HG02938 (cell line): Measurements from ENCODE around the gene TSPOAP1.

Experiments
- ATAC-seq: cut with Tn5 transposase; IDR thresholded peaks from one replicate; pipeline ENCODE4 v1.9.1; 2021; ENCODE audit warnings: mild to moderate bottlenecking, moderate library complexity; ENCODE audit not compliant: unreplicated experiment

Gene TSPOAP1

GRCh38 chr17:58304750-58305486, 23.7 kb downstream of the TSPOAP1 start:
- ATAC-seq = no peak

- ATAC-seq = no peak
These were observed 24.4 kb downstream of the TSPOAP1 start for GRCh38 chr17:58303971-58304749.

DNA sequence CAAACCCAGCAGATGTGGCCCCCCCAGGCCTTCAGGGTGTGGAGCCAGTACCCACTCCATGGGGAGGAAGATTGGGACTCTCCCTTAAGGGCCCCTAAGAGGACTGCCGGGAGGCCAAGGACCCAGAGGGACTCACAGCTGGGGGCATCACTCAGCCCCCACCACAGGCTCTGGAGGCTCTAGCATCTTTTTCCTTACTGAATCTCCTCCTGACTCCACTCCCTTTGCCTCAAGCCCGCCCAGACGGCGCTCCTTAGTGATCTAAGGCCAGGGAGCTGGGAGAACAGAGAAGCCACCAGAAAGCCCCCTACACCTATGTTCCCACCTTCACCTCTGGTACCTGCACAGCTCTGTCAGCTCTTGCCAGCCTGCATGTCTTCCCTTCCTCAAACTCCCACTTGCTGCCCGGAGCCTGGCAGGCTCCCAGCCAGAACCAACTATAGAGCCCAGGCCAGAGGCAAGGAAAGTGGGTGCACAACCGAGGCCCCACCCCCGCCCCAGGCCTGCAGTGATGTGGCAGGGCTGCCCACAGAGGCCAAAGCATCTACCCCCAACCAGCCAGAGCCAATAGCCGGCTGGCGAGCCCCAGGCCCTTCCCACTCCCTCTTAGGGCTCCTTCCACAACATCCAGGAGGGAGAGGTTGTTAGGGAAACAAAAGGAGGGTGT, 25.5 kb downstream of the TSPOAP1 start:
- no peak for ATAC-seq

- ATAC-seq = no peak
These were observed 26.2 kb downstream of the TSPOAP1 start for GRCh38 chr17:58302171-58302918.

GRCh38 chr17:58301504-58302150, 27.0 kb downstream of the TSPOAP1 start:
- ATAC-seq = no peak

- no peak for ATAC-seq
These were observed 28.3 kb downstream of the TSPOAP1 start for GRCh38 chr17:58300336-58300735.

- no peak for ATAC-seq
These were observed 34.6 kb downstream of the TSPOAP1 start for GRCh38 chr17:58294034-58294433.

DNA sequence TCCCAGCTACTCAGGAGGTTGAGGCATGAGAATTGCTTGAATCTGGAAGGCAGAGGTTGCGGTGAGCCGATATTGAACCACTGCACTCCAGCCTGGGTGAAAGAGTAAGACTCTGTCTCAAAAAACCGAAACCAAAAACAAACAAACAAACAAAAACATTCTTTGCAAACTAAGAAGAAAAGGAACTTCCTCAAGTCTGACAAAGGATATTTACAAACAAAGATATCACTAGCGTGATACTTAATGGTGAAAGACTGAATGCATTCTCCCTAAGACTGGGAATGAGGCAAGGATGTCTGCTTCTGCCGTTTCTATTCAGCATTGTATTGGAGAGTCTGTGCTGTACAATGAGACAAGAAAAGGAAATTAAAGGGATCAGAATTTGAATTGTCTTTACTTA, 37.3 kb downstream of the TSPOAP1 start:
- ATAC-seq = no peak

DNA sequence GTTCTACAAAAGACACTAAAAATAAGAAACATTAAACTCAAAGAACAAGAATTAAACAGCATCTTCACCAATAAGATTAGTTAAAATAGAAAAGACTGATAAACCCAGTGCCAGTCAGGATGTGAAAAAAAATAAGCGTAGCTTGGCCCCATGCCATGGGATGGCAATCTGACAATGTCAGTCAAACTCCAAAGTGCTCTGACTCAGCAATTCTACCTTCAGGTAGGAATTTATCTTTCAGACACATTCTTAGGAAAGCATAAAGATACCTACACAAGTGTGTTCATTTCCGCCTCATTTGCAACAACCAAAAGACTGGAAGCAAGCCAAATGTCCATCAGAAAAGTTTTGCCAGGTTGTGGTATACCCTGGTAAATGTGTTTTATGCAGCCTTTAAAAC, 38.7 kb downstream of the TSPOAP1 start:
- ATAC-seq = no peak

DNA sequence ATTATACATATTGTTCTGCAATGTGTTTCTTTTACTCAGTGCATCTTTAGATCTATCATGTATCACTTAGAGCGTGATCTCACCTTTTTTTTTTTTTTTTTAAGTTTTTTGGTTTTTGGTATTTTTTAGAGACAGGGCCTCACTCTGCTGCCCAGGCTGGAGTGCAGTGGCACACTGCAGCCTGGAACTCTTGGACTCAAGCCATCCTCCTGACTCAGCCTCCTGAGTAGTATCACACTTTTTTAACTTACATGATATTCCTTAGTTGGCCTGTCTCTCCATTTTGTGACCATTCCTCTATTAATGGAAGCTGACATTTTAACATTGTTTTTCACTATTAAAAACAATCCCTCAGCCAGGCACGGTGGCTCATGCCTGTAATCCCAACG, 43.2 kb downstream of the TSPOAP1 start:
- no peak for ATAC-seq

- no peak for ATAC-seq
These were observed 43.8 kb downstream of the TSPOAP1 start for GRCh38 chr17:58284613-58285421.

DNA sequence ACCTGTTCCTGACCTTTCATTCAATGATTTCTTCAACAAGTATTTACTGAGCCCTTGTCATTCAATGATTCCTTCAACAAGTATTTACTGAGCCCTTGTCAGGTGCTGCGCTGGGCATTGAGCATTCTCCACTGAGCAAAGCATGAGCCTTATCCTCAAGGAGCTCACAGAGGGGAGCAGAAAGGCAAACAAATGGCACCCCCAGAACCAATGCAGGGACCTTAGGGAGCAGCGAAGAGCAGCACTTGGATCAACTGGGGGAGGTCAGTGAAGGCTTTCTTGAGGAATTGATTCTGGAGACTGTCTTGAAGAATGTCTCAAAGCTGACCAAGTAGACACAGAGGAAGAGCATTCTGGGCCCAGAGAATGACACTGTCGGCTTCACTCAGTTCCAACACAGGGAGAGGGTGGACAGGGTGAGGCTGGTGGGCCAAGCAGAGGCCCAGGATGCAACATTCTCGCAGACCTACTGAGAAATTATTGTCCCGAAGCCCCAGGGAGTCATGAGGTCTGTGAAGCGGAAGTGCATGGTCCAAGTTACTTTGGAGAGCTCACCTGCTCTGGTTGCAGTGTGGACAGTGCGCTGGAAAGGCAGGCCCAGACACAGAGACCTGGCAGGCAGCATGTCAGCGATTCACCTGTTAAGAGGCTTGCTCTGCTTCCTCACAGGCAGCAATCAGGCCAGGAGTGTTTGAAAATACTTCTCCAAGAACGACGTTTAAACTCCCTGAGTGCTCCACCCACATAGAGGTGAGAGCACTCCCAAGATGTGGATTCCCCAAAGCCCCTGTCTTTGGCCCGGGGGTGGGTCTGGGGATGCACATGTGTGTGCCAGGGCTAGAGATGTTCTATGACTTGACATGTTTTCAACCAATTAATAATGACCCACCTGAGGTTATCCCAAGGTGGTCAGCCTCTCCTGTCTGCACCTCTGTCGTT, 44.7 kb downstream of the TSPOAP1 start:
- ATAC-seq = no peak

DNA sequence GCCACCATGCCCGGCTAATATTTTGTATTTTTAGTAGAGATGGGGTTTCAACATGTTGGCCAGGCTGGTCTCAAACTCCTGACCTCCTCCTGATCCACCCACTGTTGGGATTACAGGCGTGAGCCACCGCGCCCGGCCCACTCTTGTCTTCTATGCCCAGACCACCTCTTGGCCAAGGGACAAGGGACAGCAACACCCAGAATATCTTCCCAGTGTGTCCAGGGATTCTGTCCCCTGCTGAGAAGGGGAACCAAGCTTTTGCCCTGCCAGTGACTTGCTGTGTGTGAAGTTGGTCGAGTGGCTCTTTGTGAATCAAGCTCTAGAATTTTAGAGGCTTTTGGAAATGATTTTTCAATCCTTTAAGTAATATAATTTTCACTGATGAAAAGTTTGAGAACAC, 46.2 kb downstream of the TSPOAP1 start:
- no peak for ATAC-seq

DNA sequence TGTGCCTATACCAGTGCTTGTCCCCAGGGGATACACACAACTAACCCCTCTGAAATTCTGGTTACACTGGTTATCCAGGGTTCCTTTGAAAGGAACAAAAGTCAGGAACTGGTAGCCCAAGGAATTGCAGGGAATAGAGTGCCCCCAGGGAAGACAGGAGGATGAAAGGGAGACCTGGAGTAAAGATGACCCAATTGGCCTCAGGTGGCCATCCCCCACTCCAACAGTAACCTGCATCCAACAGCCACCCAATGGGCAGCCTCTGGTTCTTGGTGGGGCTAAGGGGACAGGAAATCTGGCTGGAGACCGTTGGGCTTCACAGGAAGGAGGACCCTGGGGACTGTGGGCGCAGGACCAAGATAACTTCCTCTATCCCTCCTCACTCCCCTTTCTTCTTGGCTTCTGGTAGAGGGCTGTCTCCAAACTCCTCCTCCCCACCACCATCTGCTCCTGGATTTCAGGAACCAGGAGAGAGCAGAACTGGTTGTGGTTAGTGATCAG, 47.0 kb downstream of the TSPOAP1 start:
- ATAC-seq = no peak

GRCh38 chr17:58280480-58281217, 47.9 kb downstream of the TSPOAP1 start, which contains the start of gene MPO:
Gene MPO (minus strand): TSS chr17:58280935. CDS start chr17:58280758, 177 bp downstream.
- ATAC-seq = no peak

GRCh38 chr17:58279736-58280479, 48.7 kb downstream of the TSPOAP1 start:
- no peak for ATAC-seq
